Peyer's patch (tissue), 4 donors: Measurements from ENCODE around the gene PRRX2. TPM values are rescaled to one million over a fixed set of nuclear protein-coding genes. Genes with fewer than 3 reads are reported as not detected.

Source experiments
- DNase-seq, 3 donors: peaks; one replicate each; pipeline ENCODE4 v3.0.0-alpha.2; 2017 to 2019
- H3K27ac ChIP-seq, 4 donors: fragments of 200-600 bp; sonication (generic); one replicate each; pipeline ENCODE4 v1.5.1; 2016 to 2019
- H3K27me3 ChIP-seq, 2 donors: fragments of 200-600 bp; sonication (generic); one replicate each; pipeline ENCODE4 v1.5.1; 2019
- H3K36me3 ChIP-seq, 3 donors: fragments of 200-600 bp; sonication (generic); one replicate each; pipeline ENCODE4 v1.5.1; 2016 to 2019
- H3K4me1 ChIP-seq, 4 donors: fragments of 200-600 bp; sonication (generic); one replicate each; pipeline ENCODE4 v1.5.1; 2016 to 2019
- H3K4me3 ChIP-seq, 4 donors: fragments of 200-600 bp; sonication (generic); 1 replicate in 3 of 4; 2 replicates in 1 of 4; pipeline ENCODE4 v1.5.1; 2016 to 2019; ENCODE audit warnings: mild to moderate bottlenecking in 1 of 4
- H3K9me3 ChIP-seq, 4 donors: fragments of 200-600 bp; sonication (generic); one replicate each; pipeline ENCODE4 v1.5.1; 2016 to 2019; ENCODE audit warnings: mild to moderate bottlenecking in 1 of 4
- POLR2A ChIP-seq, 2 donors: fragments of 450-650 bp; IDR thresholded peaks; one replicate each; pipeline ENCODE4 v1.5.1; 2017; ENCODE audit warnings: antibody characterized with exemption in 2 of 2, mild to moderate bottlenecking in 2 of 2, moderate library complexity in 2 of 2
- total RNA-seq, 4 donors: library from RNA; depleted of rRNA; stranded (reverse); fragments of >200 nt; gene quantifications; one replicate each; pipeline ENCODE4 v1.1.0, GENCODE V29; 2016
- TF ChIP-seq, protein P1 (sequence below), 6 experiments: fragments of 450-650 bp in 4 of 6; fragments of 200-600 bp in 2 of 6; sonication (generic) in 1 of 6; IDR thresholded peaks; one replicate each; pipeline ENCODE4 v1.5.1; 2017 to 2019; ENCODE audit warnings: antibody characterized with exemption in 6 of 6, mild to moderate bottlenecking in 3 of 6, moderate library complexity in 1 of 6

PRRX2 gene
- total RNA-seq, 4 donors from 2014 or later: 5.0 TPM; not detected in 3

DNA sequence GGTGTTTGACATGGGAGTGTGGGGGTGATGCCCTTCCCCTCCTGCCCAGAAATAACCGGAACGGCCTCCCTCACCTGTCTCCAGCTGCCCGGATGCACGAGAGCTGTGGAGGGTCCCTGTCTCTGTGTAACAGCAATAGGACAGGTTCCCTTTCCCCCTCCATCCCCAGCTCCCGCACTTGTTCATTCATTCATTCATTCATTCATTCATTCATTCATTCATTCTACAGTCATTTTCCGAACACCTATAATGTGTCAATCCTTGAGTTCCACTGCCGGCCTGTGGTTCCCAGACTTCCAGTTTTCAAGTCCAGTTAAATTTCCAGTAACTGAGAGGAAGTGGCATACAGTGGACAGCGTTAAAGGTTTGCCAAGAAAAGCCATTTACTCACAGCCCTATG is 7.3 kb downstream of the PRRX2 start:
- TF ChIP-seq, protein P1, sequence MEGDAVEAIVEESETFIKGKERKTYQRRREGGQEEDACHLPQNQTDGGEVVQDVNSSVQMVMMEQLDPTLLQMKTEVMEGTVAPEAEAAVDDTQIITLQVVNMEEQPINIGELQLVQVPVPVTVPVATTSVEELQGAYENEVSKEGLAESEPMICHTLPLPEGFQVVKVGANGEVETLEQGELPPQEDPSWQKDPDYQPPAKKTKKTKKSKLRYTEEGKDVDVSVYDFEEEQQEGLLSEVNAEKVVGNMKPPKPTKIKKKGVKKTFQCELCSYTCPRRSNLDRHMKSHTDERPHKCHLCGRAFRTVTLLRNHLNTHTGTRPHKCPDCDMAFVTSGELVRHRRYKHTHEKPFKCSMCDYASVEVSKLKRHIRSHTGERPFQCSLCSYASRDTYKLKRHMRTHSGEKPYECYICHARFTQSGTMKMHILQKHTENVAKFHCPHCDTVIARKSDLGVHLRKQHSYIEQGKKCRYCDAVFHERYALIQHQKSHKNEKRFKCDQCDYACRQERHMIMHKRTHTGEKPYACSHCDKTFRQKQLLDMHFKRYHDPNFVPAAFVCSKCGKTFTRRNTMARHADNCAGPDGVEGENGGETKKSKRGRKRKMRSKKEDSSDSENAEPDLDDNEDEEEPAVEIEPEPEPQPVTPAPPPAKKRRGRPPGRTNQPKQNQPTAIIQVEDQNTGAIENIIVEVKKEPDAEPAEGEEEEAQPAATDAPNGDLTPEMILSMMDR (IDR thresholded peaks at IDR 0.05): no peak
- no peak for TF ChIP-seq POLR2A (IDR thresholded peaks at IDR 0.05)
- no peaks in the 10 kb centered on the region for H3K36me3 ChIP-seq
- no peaks in the 10 kb centered on the region for H3K27me3 ChIP-seq
- no peak overlapping the region for H3K27ac ChIP-seq
- no peak overlapping the region for H3K4me3 ChIP-seq
- DNase-seq: no peak
- H3K4me1 ChIP-seq: no peaks in the 10 kb centered on the region
- no peaks in the 10 kb centered on the region for H3K9me3 ChIP-seq

DNA sequence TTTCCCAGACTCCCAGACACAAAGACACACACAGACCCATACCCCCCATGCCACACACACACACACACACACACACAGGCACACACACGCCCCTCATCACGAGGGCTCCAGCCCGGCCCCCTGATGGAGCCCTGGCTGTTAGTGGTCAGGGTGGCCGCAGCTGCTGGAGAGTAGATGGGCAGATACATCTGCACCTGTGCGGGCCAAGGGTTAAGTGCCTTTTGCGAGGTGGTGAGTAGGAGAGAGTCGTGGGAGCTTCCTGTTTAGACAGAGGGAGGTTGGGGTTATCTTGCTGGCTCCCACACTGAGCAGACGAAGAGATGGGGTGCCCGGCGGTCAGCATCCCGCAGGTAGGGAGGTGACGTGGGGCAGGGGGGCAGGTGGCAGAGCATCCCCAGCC is 8.2 kb downstream of the PRRX2 start:
- no peaks in the 10 kb centered on the region for H3K4me1 ChIP-seq
- H3K9me3 ChIP-seq: no peaks in the 10 kb centered on the region
- no peaks in the 10 kb centered on the region for H3K27me3 ChIP-seq
- no peak for TF ChIP-seq POLR2A (IDR thresholded peaks at IDR 0.05)
- TF ChIP-seq, protein P1 (IDR thresholded peaks at IDR 0.05): no peak
- H3K4me3 ChIP-seq: no peak overlapping the region
- H3K36me3 ChIP-seq: no peaks in the 10 kb centered on the region
- H3K27ac ChIP-seq: no peak overlapping the region
- no peak for DNase-seq

DNA sequence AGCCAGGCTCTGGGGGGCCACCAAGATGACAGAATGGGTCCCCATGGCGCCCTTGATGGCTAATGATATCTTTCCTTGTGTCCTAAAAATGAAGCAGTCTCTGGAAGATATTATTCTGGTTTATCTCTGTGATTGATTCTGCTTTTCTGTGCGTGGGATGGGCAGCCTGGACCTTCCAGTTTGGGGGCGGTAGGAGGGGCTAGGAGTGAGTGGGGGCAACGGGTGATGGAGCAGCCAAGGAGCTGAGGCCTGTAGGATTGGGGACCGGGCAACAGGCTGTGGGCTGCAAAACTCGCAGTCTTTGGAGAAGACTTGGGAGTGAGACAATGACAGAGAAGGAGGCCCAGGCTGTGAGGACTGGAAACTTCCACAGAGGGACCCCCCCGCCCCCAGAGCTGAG is 8.8 kb downstream of the PRRX2 start:
- H3K36me3 ChIP-seq: no peaks in the 10 kb centered on the region
- H3K9me3 ChIP-seq: no peaks in the 10 kb centered on the region
- TF ChIP-seq, protein P1 (IDR thresholded peaks at IDR 0.05): no peak
- TF ChIP-seq POLR2A (IDR thresholded peaks at IDR 0.05): no peak
- H3K4me1 ChIP-seq: no peaks in the 10 kb centered on the region
- no peak overlapping the region for H3K4me3 ChIP-seq
- H3K27ac ChIP-seq: no peak overlapping the region
- no peaks in the 10 kb centered on the region for H3K27me3 ChIP-seq
- no peak for DNase-seq

DNA sequence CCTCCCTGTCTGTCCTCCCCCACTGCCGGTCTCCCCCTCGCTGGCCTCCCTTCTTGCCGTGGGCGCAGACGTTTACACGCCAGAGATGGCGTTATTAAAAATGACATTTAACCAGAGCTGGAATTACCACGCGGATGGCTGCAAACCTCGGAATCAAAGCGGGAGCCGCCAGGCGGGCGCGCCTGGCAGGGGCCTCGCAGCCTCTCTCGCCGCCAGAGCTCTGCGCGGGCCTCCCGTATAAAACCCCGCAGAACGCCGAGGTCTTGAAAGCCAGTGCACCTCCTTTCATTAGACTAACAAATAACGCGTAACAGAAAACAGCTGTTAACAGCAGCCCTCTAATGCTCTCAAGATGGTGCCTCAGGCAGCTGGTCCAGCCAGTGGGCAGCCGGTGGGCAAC is 10.2 kb downstream of the PRRX2 start:
- TF ChIP-seq, protein P1 (IDR thresholded peaks at IDR 0.05): no peak
- no peak for TF ChIP-seq POLR2A (IDR thresholded peaks at IDR 0.05)
- Histone ChIP-seq H3K4me3 (no peak overlapping the region), H3K27ac (no peak overlapping the region), H3K4me1 (no peaks in the 10 kb centered on the region), H3K9me3 (no peaks in the 10 kb centered on the region), H3K27me3 (no peaks in the 10 kb centered on the region), H3K36me3 (no peaks in the 10 kb centered on the region)
- DNase-seq: no peak

DNA sequence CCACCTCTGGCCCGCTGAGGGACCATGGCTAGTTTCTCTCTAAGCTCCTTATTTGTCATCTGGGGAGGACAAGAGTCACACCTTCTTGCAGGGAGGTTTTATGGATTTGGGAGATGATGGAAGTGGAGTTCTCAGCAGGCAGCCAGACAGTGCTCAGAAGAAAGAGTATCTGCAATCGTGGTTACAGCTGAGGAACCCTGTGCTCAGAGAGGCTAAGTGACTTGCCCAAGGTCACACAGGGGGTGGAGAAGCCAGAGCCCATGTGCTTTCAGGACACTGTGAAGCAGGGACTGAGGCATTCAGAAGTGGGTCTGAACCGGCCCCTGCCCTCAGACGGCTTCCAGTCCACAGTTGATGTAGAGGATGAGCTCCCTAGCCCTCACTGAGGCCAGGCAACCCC is 10.8 kb downstream of the PRRX2 start:
- DNase-seq: no peak
- Histone ChIP-seq H3K9me3 (no peaks in the 10 kb centered on the region), H3K36me3 (no peaks in the 10 kb centered on the region), H3K4me1 (no peaks in the 10 kb centered on the region), H3K27ac (no peak overlapping the region), H3K27me3 (no peaks in the 10 kb centered on the region), H3K4me3 (no peak overlapping the region)
- TF ChIP-seq POLR2A (IDR thresholded peaks at IDR 0.05): no peak
- TF ChIP-seq, protein P1 (IDR thresholded peaks at IDR 0.05): no peak

GRCh38 chr9:129676975-129677374 is 11.5 kb downstream of the PRRX2 start:
- Histone ChIP-seq H3K36me3 (no peaks in the 10 kb centered on the region), H3K4me3 (no peak overlapping the region), H3K27me3 (no peaks in the 10 kb centered on the region), H3K4me1 (no peaks in the 10 kb centered on the region), H3K27ac (no peak overlapping the region), H3K9me3 (no peaks in the 10 kb centered on the region)
- TF ChIP-seq, protein P1 (IDR thresholded peaks at IDR 0.05): no peak
- TF ChIP-seq POLR2A (IDR thresholded peaks at IDR 0.05): no peak
- no peak for DNase-seq
